GM12878 (cell line): ENCODE results near the gene HRH3. TPM values are rescaled to one million over a fixed set of nuclear protein-coding genes. Genes with fewer than 3 reads are reported as not detected.

Experiments
- ATAC-seq: fragments of 200-7000 bp; cut with Tn5 transposase; 3 replicates; pipeline ENCODE4 v1.9.1; 2020; ENCODE audit warnings: mild to moderate bottlenecking, moderate library complexity
- BruUV-seq: library from RNA; stranded (reverse); fragments of 400-500 nt; replicated peaks from 2 replicates; lab custom pipeline; 2021; lab: Mats Ljungman, UMichigan
- CTCF ChIA-PET: fragments of 300-600 bp; sonication (Branson Sonifier 250); formaldehyde crosslinking; extraction: SDS; loops from one replicate; lab custom pipeline; 2021; ENCODE audit warnings: inconsistent platforms; lab: Yijun Ruan, JAX
- POLR2A ChIA-PET: fragments of 350-600 bp; formaldehyde crosslinking; extraction: SDS; loops from one replicate; lab custom pipeline; 2021; ENCODE audit warnings: inconsistent platforms; lab: Charles Lee
- RAD21 ChIA-PET: fragments of 300-600 bp; sonication (Branson Sonifier 250); formaldehyde crosslinking; loops from one replicate; lab custom pipeline; 2023; ENCODE audit warnings: antibody characterized with exemption; ENCODE audit not compliant: unreplicated experiment; lab: Charles Lee
- SMC1A ChIA-PET: fragments of 300-600 bp; sonication (Branson Sonifier 250); formaldehyde crosslinking; loops from one replicate; lab custom pipeline; 2023; ENCODE audit not compliant: unreplicated experiment, uncharacterized antibody; lab: Charles Lee
- DNase-seq: peaks from one replicate; pipeline ENCODE4 v3.0.0-alpha.2; 2011; ENCODE audit warnings: low read depth, low spot score
- FAIRE-seq: peaks from 3 replicates; lab custom pipeline; 2011; peaks lifted over from hg19 to GRCh38; lab: Jason Lieb, UNC
- H2AFZ ChIP-seq: 2 replicates; pipeline ENCODE4 v1.6.0; 2011; ENCODE audit warnings: low read depth, low read length, control low read depth; ENCODE audit not compliant: control insufficient read depth
- H3K27ac ChIP-seq: 2 replicates; pipeline ENCODE4 v1.5.1; 2011; ENCODE audit warnings: control low read depth; ENCODE audit not compliant: control insufficient read depth, insufficient read depth
- H3K27me3 ChIP-seq, 2 experiments: replicated peaks in 1 of 2; 2 replicates each; pipeline versions ENCODE4 v1.6.0 to v1.6.1; 2011; ENCODE audit warnings: low read length in 1 of 2; ENCODE audit not compliant: control insufficient read depth in 2 of 2, insufficient read depth in 2 of 2
- H3K36me3 ChIP-seq, 2 experiments: 2 replicates each; pipeline ENCODE4 v1.5.1; 2011; ENCODE audit warnings: low read length in 1 of 2; ENCODE audit not compliant: control insufficient read depth in 2 of 2, insufficient read depth in 2 of 2
- H3K4me1 ChIP-seq: 2 replicates; pipeline ENCODE4 v1.6.1; 2011; ENCODE audit warnings: mild to moderate bottlenecking, low read length, moderate library complexity, mixed read lengths; ENCODE audit not compliant: control insufficient read depth, insufficient read depth
- H3K4me2 ChIP-seq: 2 replicates; pipeline ENCODE4 v1.6.0; 2011; ENCODE audit warnings: control low read depth; ENCODE audit not compliant: control insufficient read depth, insufficient read depth
- H3K4me3 ChIP-seq: fragments of 200-600 bp; sonication (generic); 2 replicates; pipeline ENCODE4 v1.5.1; 2016
- H3K79me2 ChIP-seq: 2 replicates; pipeline ENCODE4 v1.6.0; 2011; ENCODE audit warnings: low read length; ENCODE audit not compliant: control insufficient read depth, insufficient read depth
- H3K9ac ChIP-seq: 2 replicates; pipeline ENCODE4 v1.8.0; 2011; ENCODE audit warnings: low read length, control low read depth, mixed read lengths; ENCODE audit not compliant: control insufficient read depth, insufficient read depth
- H3K9me3 ChIP-seq: replicated peaks from 3 replicates; pipeline ENCODE4 v1.5.1; 2011; ENCODE audit warnings: mild to moderate bottlenecking, low read length; ENCODE audit not compliant: control insufficient read depth, insufficient read depth
- H4K20me1 ChIP-seq: 2 replicates; pipeline ENCODE4 v1.6.0; 2011; ENCODE audit not compliant: control insufficient read depth, insufficient read depth
- CTCF ChIP-seq, 3 experiments: IDR thresholded peaks in 2 of 3; conservative IDR thresholded peaks in 1 of 3; 2 replicates each; pipeline ENCODE4 v1.5.1; 2011; ENCODE audit warnings: low read depth in 3 of 3, low read length in 3 of 3, mild to moderate bottlenecking in 3 of 3, control low read depth in 2 of 3, moderate library complexity in 2 of 3, inconsistent platforms in 1 of 3, mixed read lengths in 1 of 3; ENCODE audit not compliant: control insufficient read depth in 2 of 3, insufficient read depth in 1 of 3; ENCODE audit errors: extremely low read depth in 1 of 3
- CUX1 ChIP-seq: IDR thresholded peaks from 2 replicates; pipeline ENCODE4 v1.6.1; 2012; ENCODE audit warnings: improper control_type of control experiment, low read depth, low read length; ENCODE audit not compliant: insufficient replicate concordance
- KAT2A ChIP-seq: conservative IDR thresholded peaks from 2 replicates; pipeline ENCODE4 v1.6.1; 2011; ENCODE audit warnings: low read depth, low read length; ENCODE audit not compliant: control insufficient read depth
- NFYA ChIP-seq: IDR thresholded peaks from 2 replicates; pipeline ENCODE4 v1.6.1; 2011; ENCODE audit warnings: low read depth, mild to moderate bottlenecking, low read length, improper control_type of control experiment, borderline replicate concordance
- POU2F2 ChIP-seq: IDR thresholded peaks from 3 replicates; pipeline ENCODE4 v1.6.1; 2011; ENCODE audit warnings: low read depth, mild to moderate bottlenecking, low read length, borderline replicate concordance
- SMAD5 ChIP-seq: IDR thresholded peaks from 2 replicates; pipeline ENCODE4 v1.6.1; 2016; ENCODE audit warnings: antibody characterized with exemption, low read depth
- SREBF1 ChIP-seq: IDR thresholded peaks from 2 replicates; pipeline ENCODE4 v1.6.1; 2012; ENCODE audit warnings: mild to moderate bottlenecking, low read length
- SRF ChIP-seq, 2 experiments: IDR thresholded peaks; 2 replicates each; pipeline ENCODE4 v1.6.1; 2011; ENCODE audit warnings: low read depth in 2 of 2, low read length in 2 of 2, mild to moderate bottlenecking in 1 of 2, moderate library complexity in 1 of 2
- ZBTB33 ChIP-seq: fragments of 450-650 bp; IDR thresholded peaks from 2 replicates; pipeline ENCODE4 v1.6.1; 2017; ENCODE audit warnings: mild to moderate bottlenecking
- ZBTB40 ChIP-seq: fragments of 450-650 bp; IDR thresholded peaks from 2 replicates; pipeline ENCODE4 v1.6.1; 2016; ENCODE audit warnings: mild to moderate bottlenecking, moderate library complexity, borderline replicate concordance
- ZNF217 ChIP-seq: fragments of 450-650 bp; IDR thresholded peaks from 2 replicates; pipeline ENCODE4 v1.6.1; 2017; ENCODE audit warnings: antibody characterized with exemption, mild to moderate bottlenecking
- WGBS: methylation state at CpG from one replicate; pipeline ENCODE4 v1.1.6; 2016; ENCODE audit warnings: low lambda C conversion rate; ENCODE audit not compliant: insufficient replicate concordance, insufficient coverage; ENCODE audit errors: missing lambda C conversion rate; 5-methylcytosine and 5-hydroxymethylcytosine counted together
- in situ Hi-C: fragments of 300-500 bp; cut with MboI; formaldehyde crosslinking; loops from 9 replicates; pipeline ENCODE4 v1.14.3; 2018; ENCODE audit warnings: mixed read lengths
- intact Hi-C: fragments of 100-400 bp; cut with micrococcal nuclease; formaldehyde crosslinking; loops from one replicate; pipeline ENCODE4 v1.14.2; 2022; ENCODE audit not compliant: unreplicated experiment
- polyA plus RNA-seq, 11 experiments: library from polyadenylated mRNA; depleted of rRNA in 4 of 11; unstranded in 6 of 11; stranded (reverse) in 5 of 11; fragments of >200 nt; fragmentation: Nextera tagmentation in 4 of 11; fragmentation: Illumina TruSeq in 1 of 11; extraction: Ambion mirVana in 4 of 11; extraction: Trizol in 1 of 11; gene quantifications; 1 replicate in 1 of 11; 2 replicates in 10 of 11; pipeline versions ENCODE4 v1.2.1 to v1.2.3, GENCODE V29; 2011 to 2016; ENCODE audit warnings: inconsistent platforms in 2 of 11, missing spikeins in 2 of 11, low read depth in 1 of 11
- total RNA-seq, 4 experiments: library from RNA; depleted of rRNA in 3 of 4; stranded (reverse); fragments of >200 nt in 3 of 4; fragmentation: Illumina TruSeq in 1 of 4; extraction: Trizol in 1 of 4; gene quantifications; 2 replicates each; pipeline versions ENCODE4 v1.2.1 to v1.2.3, GENCODE V29; 2013 to 2021

Gene HRH3
- total and polyA plus RNA-seq, 10 of the 15 experiments (the other 5 are each of a cell fraction or from before 2014, with no cell fraction given): not detected

- intact Hi-C loops (no loop called here), in situ Hi-C loops (no loop called here)
- Histone ChIP-seq H3K4me1 (no peaks in the 10 kb centered on the region), H3K36me3 (peaks cover 11 to 21% of the 10 kb centered on the region in 2 experiments), H3K79me2 (no peaks in the 10 kb centered on the region), H4K20me1 (no peaks in the 10 kb centered on the region), H3K9me3 (no peaks in the 10 kb centered on the region; the same call in 2 of the 3 replicates), H3K27ac (no peak overlapping the region), H3K9ac (no peak overlapping the region), H2AFZ (no peak overlapping the region), H3K27me3 (no peaks in the 10 kb centered on the region), H3K4me2 (no peak overlapping the region), H3K4me3 (no peak overlapping the region)
- ChIA-PET POLR2A (no interaction called here), SMC1A (no interaction called here), CTCF (no interaction called here), RAD21 (no interaction called here)
- BruUV-seq: no TSS peak
- 94% methylated on average over 17 of the region's 17 CpGs for WGBS
- DNase-seq (no peak), FAIRE-seq (no peak), ATAC-seq (no peak)
- TF ChIP-seq NFYA (no peak), KAT2A (no peak), ZBTB33 (no peak), SMAD5 (no peak), ZBTB40 (no peak), CTCF (IDR thresholded peaks at IDR 0.05 in 2 of 3, conservative IDR thresholded peaks at IDR 0.05 in 1 of 3; ENCODE audit: control insufficient read depth in 2 of 3, extremely low read depth in 1 of 3, insufficient read depth in 1 of 3, low read depth in 3 of 3, low read length in 3 of 3) (no peak), SREBF1 (no peak), POU2F2 (no peak), CUX1 (no peak), ZNF217 (no peak), SRF (IDR thresholded peaks at IDR 0.05; ENCODE audit: low read depth in 2 of 2, low read length in 2 of 2) (no peak)
Measured at GRCh38 chr20:62269871-62270270, 49.8 kb upstream of the HRH3 start.
